Transverse colon (tissue), 4 donors: Measurements from ENCODE around the gene GSTCD. TPM values are rescaled to one million over a fixed set of nuclear protein-coding genes. Genes with fewer than 3 reads are reported as not detected.
A peak's percentile ranks its signal among the peaks of the same experiment; 100 is the strongest.
"Not testable (repeated sequence)": the region's sequence is repeated elsewhere in the genome, so short reads cannot be mapped to it uniquely, and the experiment has no call there.

Source experiments
- DNase-seq: peaks from one replicate; pipeline ENCODE4 v3.0.0-alpha.2; 2019
- H3K27ac ChIP-seq, 4 donors: fragments of 200-600 bp; sonication (generic); 2 replicates each; pipeline ENCODE4 v1.5.1; 2016 to 2018; ENCODE audit warnings: inconsistent platforms in 4 of 4
- H3K27me3 ChIP-seq: fragments of 200-600 bp; sonication (generic); 2 replicates; pipeline ENCODE4 v1.5.1; 2017; ENCODE audit warnings: inconsistent platforms
- H3K36me3 ChIP-seq, 4 donors: fragments of 200-600 bp; sonication (generic); 2 replicates each; pipeline ENCODE4 v1.5.1; 2017 to 2019; ENCODE audit warnings: inconsistent platforms in 4 of 4
- H3K4me1 ChIP-seq, 4 donors: fragments of 200-600 bp; sonication (generic); 2 replicates each; pipeline ENCODE4 v1.5.1; 2017 to 2020; ENCODE audit warnings: inconsistent platforms in 4 of 4
- H3K4me3 ChIP-seq, 4 donors: fragments of 200-600 bp; sonication (generic); 1 replicate in 1 of 4; 2 replicates in 3 of 4; pipeline versions ENCODE4 v1.5.1 to v1.6.1; 2017 to 2019; ENCODE audit warnings: inconsistent platforms in 4 of 4
- H3K9me3 ChIP-seq, 2 donors: fragments of 200-600 bp; sonication (generic); 2 replicates each; pipeline ENCODE4 v1.5.1; 2017 to 2019; ENCODE audit warnings: inconsistent platforms in 2 of 2
- CTCF ChIP-seq, 5 experiments: fragments of 200-600 bp in 3 of 5; fragments of 450-650 bp in 2 of 5; sonication (generic) in 3 of 5; IDR thresholded peaks; 1 replicate in 2 of 5; 2 replicates in 3 of 5; pipeline ENCODE4 v1.5.1; 2016 to 2017; ENCODE audit warnings: antibody characterized with exemption in 5 of 5, inconsistent platforms in 3 of 5, mild to moderate bottlenecking in 2 of 5, moderate library complexity in 1 of 5
- EP300 ChIP-seq: sonication (generic); formaldehyde crosslinking; IDR thresholded peaks from one replicate; pipeline ENCODE4 v1.6.1; 2017; ENCODE audit warnings: antibody characterized with exemption, low read depth
- POLR2A ChIP-seq: fragments of 450-650 bp; IDR thresholded peaks from one replicate; pipeline ENCODE4 v1.6.1; 2016; ENCODE audit warnings: antibody characterized with exemption, mild to moderate bottlenecking, moderate library complexity
- POLR2AphosphoS5 ChIP-seq, 3 donors: sonication (generic); formaldehyde crosslinking; IDR thresholded peaks; one replicate each; pipeline ENCODE4 v1.6.1; 2016; ENCODE audit warnings: antibody characterized with exemption in 3 of 3
- WGBS, 2 donors: methylation state at CpG; one replicate each; pipeline ENCODE4 v1.1.5; 2018; ENCODE audit warnings: low coverage in 1 of 2; 5-methylcytosine and 5-hydroxymethylcytosine counted together
- in situ Hi-C, 4 donors: fragments of 200-750 bp; cut with MboI; loops; one replicate each; pipeline versions ENCODE4 v1.15.0 to v1.15.1; 2017; ENCODE audit warnings: low sequenced_read_pairs in 3 of 4, low pct_ligation_motif_present in 1 of 4, low pct_unique_long_range_greater_than_20kb in 1 of 4
- intact Hi-C: fragments of 100-400 bp; cut with DNase I; formaldehyde crosslinking; loops from one replicate; pipeline ENCODE4 v1.15.1; 2023; ENCODE audit warnings: low total_unique reads
- total RNA-seq, 4 donors: library from RNA; depleted of rRNA; stranded (reverse); fragments of >200 nt; gene quantifications; one replicate each; pipeline ENCODE4 v1.1.0, GENCODE V29; 2016

GSTCD gene
- total RNA-seq, 4 donors from 2014 or later: 0.40 to 11.1 (median 8.4) TPM

DNA sequence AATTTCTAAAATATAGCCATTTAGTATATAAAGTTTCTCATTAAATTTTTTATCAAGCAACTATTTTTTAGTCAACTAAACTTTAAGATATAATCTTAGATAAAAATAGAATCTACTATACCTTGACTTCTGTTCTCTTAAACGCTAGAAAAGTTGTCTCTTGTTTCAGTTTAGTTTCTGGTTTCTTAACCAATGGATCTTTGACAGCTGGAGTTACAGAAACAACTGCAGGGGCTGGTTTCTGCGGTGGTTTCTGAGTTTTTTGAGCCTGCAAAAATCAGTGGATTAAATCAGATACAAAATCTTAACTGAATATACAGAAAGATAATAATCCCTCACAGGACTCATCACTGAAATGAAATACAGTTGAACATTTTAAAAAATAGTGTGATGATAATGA lies 22.0 kb upstream of the GSTCD start:
- Histone ChIP-seq H3K27me3 (no peaks in the 10 kb centered on the region), H3K4me1 (peaks cover 0 to 3% (median 0%) of the 10 kb centered on the region in 4 donors), H3K9me3 (no peaks in the 10 kb centered on the region), H3K27ac (no peak overlapping the region), H3K36me3 (peaks cover 0 to 60% (median 11%) of the 10 kb centered on the region in 4 donors), H3K4me3 (no peak overlapping the region)
- WGBS, 2 donors: 86 to 93% methylated on average over 2 of the region's 2 CpGs
- intact Hi-C loops: no loop called here
- TF ChIP-seq CTCF (IDR thresholded peaks at IDR 0.05) (no peak), POLR2AphosphoS5 (IDR thresholded peaks at IDR 0.05) (no peak), EP300 (no peak), POLR2A (no peak)
- DNase-seq: no peak
- in situ Hi-C loops: no loop called here

DNA sequence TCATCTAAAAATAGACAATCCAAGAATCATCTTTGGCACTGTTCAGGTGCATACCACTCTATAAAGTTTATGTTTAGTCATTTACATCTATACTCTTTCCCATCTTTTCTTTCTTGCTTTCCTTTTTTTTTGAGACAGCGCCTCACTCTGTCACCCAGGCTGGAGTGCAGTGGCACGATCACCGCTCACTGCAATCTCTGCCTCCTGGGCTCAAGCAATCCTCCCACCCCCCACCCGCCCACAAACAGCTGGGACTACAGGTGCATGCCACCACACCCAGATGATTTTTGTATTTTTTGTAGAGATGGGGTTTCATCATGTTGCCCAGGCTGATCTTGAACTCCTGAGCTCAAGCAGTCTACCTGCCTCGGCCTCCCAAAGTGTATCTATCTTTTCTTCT lies 13.8 kb upstream of the GSTCD start:
- intact Hi-C loops, H3K4me3 ChIP-seq, H3K4me1 ChIP-seq, H3K27ac ChIP-seq, H3K27me3 ChIP-seq, in situ Hi-C loops, H3K9me3 ChIP-seq, DNase-seq: not testable (repeated sequence)
- 96 to 100% methylated on average over 5 of the region's 5 CpGs for WGBS, 2 donors
- H3K36me3 ChIP-seq: peaks cover 0 to 34% (median 11%) of the 10 kb centered on the region in 4 donors

DNA sequence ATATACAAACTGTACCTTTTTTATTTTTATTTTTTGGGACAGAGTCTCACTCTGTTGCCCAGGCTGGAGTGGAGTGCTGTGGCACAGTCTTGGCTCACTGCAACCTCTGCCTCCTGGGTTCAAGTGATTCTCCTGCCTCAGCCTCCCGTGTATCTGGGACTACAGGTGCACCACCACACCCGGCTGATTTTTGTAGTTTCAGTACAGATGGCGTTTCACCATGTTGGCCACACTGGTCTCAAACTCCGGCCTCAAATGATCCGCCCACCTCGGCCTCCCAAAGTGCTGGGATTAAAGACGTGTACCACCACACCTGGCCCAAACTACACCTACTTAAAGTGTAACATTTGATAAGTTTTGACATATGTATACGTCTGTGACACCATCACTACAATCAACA lies 12.8 kb upstream of the GSTCD start:
- intact Hi-C loops, H3K4me3 ChIP-seq, H3K4me1 ChIP-seq, in situ Hi-C loops, DNase-seq, H3K9me3 ChIP-seq, H3K27ac ChIP-seq, H3K27me3 ChIP-seq: not testable (repeated sequence)
- H3K36me3 ChIP-seq: peaks cover 0 to 30% (median 10%) of the 10 kb centered on the region in 4 donors
- 80 to 92% methylated on average over 5 to 8 of the region's 8 CpGs for WGBS, 2 donors

GRCh38 chr4:105698607-105699006 lies 10.0 kb upstream of the GSTCD start:
- no peaks in the 10 kb centered on the region for H3K27me3 ChIP-seq
- peaks cover 0 to 17% (median 8%) of the 10 kb centered on the region in 4 donors for H3K36me3 ChIP-seq
- no peak overlapping the region for H3K27ac ChIP-seq
- 83 to 87% methylated on average over 2 of the region's 2 CpGs for WGBS, 2 donors
- H3K9me3 ChIP-seq: no peaks in the 10 kb centered on the region
- no peak overlapping the region for H3K4me3 ChIP-seq
- no peaks in the 10 kb centered on the region for H3K4me1 ChIP-seq
- intact Hi-C loops: no loop called here
- in situ Hi-C loops: no loop called here
- DNase-seq: no peak
- TF ChIP-seq POLR2AphosphoS5 (IDR thresholded peaks at IDR 0.05) (no peak), CTCF (IDR thresholded peaks at IDR 0.05) (no peak), POLR2A (no peak), EP300 (no peak)

GRCh38 chr4:105707782-105708180 lies 803 bp upstream of the GSTCD start:
- Histone ChIP-seq H3K27ac (peak overlapping the region; percentile 86 to 93 (median 90)), H3K27me3 (no peaks in the 10 kb centered on the region), H3K4me3 (peak overlapping the region; percentile 70 to 96 (median 80)), H3K36me3 (no peaks in the 10 kb centered on the region), H3K4me1 (peaks cover 12 to 22% (median 19%) of the 10 kb centered on the region in 4 donors), H3K9me3 (no peaks in the 10 kb centered on the region)
- 8 to 18% methylated on average over 7 of the region's 7 CpGs for WGBS, 2 donors
- intact Hi-C loops (no loop called here), in situ Hi-C loops (loop anchor here in 2 of 4 donors (25.0 kb wide), 1 partner anchor 570 kb away; the partner anchor contains the start of gene TET2 (in 2 of the 2))
- TF ChIP-seq CTCF (IDR thresholded peaks at IDR 0.05): no peak
- DNase-seq: no peak
